A673 (cell line): Measurements from ENCODE around the gene ACY1. TPM values are rescaled to one million over a fixed set of nuclear protein-coding genes. Genes with fewer than 3 reads are reported as not detected.

ENCODE experiments used
- BruUV-seq: library from RNA; stranded (reverse); fragments of 400-500 nt; replicated peaks from 2 replicates; lab custom pipeline; 2021; lab: Mats Ljungman, UMichigan
- CTCF ChIA-PET: fragments of 300-600 bp; sonication (Branson Sonifier 250); formaldehyde crosslinking; loops from one replicate; lab custom pipeline; 2022; ENCODE audit warnings: antibody characterized with exemption; lab: Charles Lee
- POLR2A ChIA-PET: fragments of 300-600 bp; sonication (Branson Sonifier 250); formaldehyde crosslinking; loops from one replicate; lab custom pipeline; 2022; ENCODE audit warnings: antibody characterized with exemption; ENCODE audit not compliant: low non-redundant PET; lab: Charles Lee
- DNase-seq: peaks from one replicate; pipeline ENCODE4 v3.0.0-alpha.2; 2015; ENCODE audit warnings: low spot score
- H3K27ac ChIP-seq: fragments of 200-600 bp; sonication (generic); 2 replicates; pipeline ENCODE4 v1.5.1; 2016; ENCODE audit warnings: mixed run types, low read depth, mild to moderate bottlenecking, mixed read lengths, antibody characterized with exemption, low read length; ENCODE audit not compliant: poor library complexity, severe bottlenecking
- H3K27me3 ChIP-seq: fragments of 200-600 bp; sonication (generic); replicated peaks from 2 replicates; pipeline ENCODE4 v1.6.1; 2017; ENCODE audit warnings: mixed run types, low read depth, mild to moderate bottlenecking, mixed read lengths, antibody characterized with exemption, low read length; ENCODE audit not compliant: insufficient read depth, poor library complexity
- H3K36me3 ChIP-seq: fragments of 200-600 bp; sonication (generic); 2 replicates; pipeline ENCODE4 v1.6.1; 2016; ENCODE audit warnings: mixed run types, mild to moderate bottlenecking, mixed read lengths, antibody characterized with exemption, low read length; ENCODE audit not compliant: insufficient read depth, poor library complexity, severe bottlenecking
- H3K4me1 ChIP-seq: fragments of 200-600 bp; sonication (generic); 2 replicates; pipeline ENCODE4 v1.6.1; 2017; ENCODE audit warnings: mixed run types, mild to moderate bottlenecking, mixed read lengths, antibody characterized with exemption, low read length; ENCODE audit not compliant: insufficient read depth, poor library complexity, severe bottlenecking
- H3K4me3 ChIP-seq: fragments of 200-600 bp; sonication (generic); 2 replicates; pipeline ENCODE4 v1.5.1; 2016; ENCODE audit warnings: low read depth, mixed run types, mild to moderate bottlenecking, mixed read lengths, low read length; ENCODE audit not compliant: poor library complexity, severe bottlenecking
- H3K9me3 ChIP-seq: fragments of 200-600 bp; sonication (generic); 2 replicates; pipeline ENCODE4 v1.6.1; 2016; ENCODE audit warnings: mixed run types, low read depth, mild to moderate bottlenecking, mixed read lengths, antibody characterized with exemption, low read length; ENCODE audit not compliant: poor library complexity, severe bottlenecking
- EZH2 ChIP-seq: fragments of 200-600 bp; sonication (generic); IDR thresholded peaks from 2 replicates; pipeline ENCODE4 v1.6.1; 2017; ENCODE audit warnings: borderline replicate concordance, low read depth, mild to moderate bottlenecking, mixed read lengths, antibody characterized with exemption, low read length; ENCODE audit not compliant: poor library complexity, severe bottlenecking
- intact Hi-C: fragments of 100-400 bp; cut with micrococcal nuclease; formaldehyde crosslinking; loops from one replicate; pipeline ENCODE4 v1.10.0; 2022; ENCODE audit not compliant: unreplicated experiment
- total RNA-seq: library from RNA; stranded (reverse); gene quantifications from 2 replicates; pipeline ENCODE4 v1.2.3, GENCODE V29; 2021
- TF ChIP-seq, protein P1 (sequence below): fragments of 300-800, 200-600 bp; sonication (generic); conservative IDR thresholded peaks from 2 replicates; pipeline ENCODE4 v1.5.1; 2017; ENCODE audit warnings: low read depth, mild to moderate bottlenecking, antibody characterized with exemption, low read length, moderate library complexity, mixed read lengths

Gene ACY1
- total RNA-seq, 1 experiment from 2014 or later, result 6.4 TPM

DNA sequence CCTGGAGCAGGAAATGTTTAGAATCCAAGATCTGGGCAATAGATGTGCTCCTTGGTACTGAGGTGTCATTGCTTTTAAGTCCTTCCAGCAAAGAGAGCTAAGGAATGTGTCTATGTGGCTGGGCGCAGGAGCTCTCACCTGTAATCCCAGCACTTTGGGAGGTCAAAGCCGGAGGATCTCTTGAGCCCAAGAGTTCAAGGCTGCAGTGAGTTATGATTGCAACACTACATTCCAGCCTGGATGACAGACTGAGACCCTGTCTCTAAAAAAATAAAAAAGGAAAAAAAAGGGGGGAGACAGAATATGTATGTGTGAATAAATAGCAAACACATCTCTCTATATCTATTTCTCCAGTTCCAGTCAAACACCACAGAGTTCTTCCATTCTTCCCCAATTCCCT lies 32.4 kb upstream of the ACY1 start:
- H3K4me3 ChIP-seq, result no peak overlapping the region
- H3K27ac ChIP-seq, result no peak overlapping the region
- DNase-seq, result no peak
- ChIA-PET CTCF (no interaction called here), POLR2A (no interaction called here)
- intact Hi-C loops, result no loop called here
- no peak for TF ChIP-seq EZH2
- TF ChIP-seq, protein P1, sequence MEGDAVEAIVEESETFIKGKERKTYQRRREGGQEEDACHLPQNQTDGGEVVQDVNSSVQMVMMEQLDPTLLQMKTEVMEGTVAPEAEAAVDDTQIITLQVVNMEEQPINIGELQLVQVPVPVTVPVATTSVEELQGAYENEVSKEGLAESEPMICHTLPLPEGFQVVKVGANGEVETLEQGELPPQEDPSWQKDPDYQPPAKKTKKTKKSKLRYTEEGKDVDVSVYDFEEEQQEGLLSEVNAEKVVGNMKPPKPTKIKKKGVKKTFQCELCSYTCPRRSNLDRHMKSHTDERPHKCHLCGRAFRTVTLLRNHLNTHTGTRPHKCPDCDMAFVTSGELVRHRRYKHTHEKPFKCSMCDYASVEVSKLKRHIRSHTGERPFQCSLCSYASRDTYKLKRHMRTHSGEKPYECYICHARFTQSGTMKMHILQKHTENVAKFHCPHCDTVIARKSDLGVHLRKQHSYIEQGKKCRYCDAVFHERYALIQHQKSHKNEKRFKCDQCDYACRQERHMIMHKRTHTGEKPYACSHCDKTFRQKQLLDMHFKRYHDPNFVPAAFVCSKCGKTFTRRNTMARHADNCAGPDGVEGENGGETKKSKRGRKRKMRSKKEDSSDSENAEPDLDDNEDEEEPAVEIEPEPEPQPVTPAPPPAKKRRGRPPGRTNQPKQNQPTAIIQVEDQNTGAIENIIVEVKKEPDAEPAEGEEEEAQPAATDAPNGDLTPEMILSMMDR, result no peak
- no TSS peak for BruUV-seq
- no peaks in the 10 kb centered on the region for H3K4me1 ChIP-seq
- no peaks in the 10 kb centered on the region for H3K9me3 ChIP-seq
- H3K36me3 ChIP-seq, result no peaks in the 10 kb centered on the region
- no peaks in the 10 kb centered on the region for H3K27me3 ChIP-seq

DNA sequence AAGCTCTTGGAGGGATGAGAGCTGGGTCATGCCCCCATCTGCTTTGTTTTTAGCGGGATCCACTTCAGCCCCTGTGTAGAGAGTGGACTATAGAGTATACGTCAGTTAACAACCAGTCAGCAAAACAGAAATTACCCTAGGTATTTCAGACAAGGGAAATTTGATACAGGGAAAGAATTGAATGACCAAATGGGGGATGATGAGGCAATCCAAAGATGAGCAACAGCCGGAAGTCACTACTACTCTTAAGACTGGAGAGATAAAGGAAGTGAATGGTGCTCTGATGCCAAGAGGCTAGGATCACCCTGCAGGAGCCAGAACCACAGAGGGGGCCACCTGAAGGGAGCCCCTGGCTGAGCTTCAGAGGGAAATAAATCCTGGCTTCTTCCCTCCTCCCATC lies 29.9 kb upstream of the ACY1 start:
- Histone ChIP-seq H3K27me3 (no peaks in the 10 kb centered on the region), H3K36me3 (no peaks in the 10 kb centered on the region), H3K4me3 (no peak overlapping the region), H3K27ac (no peak overlapping the region), H3K4me1 (no peaks in the 10 kb centered on the region), H3K9me3 (no peaks in the 10 kb centered on the region)
- POLR2A ChIA-PET, result no interaction called here
- CTCF ChIA-PET, result no interaction called here
- TF ChIP-seq, protein P1, result no peak
- TF ChIP-seq EZH2, result no peak
- no TSS peak for BruUV-seq
- DNase-seq, result peak; percentile 45
- intact Hi-C loops, result no loop called here

DNA sequence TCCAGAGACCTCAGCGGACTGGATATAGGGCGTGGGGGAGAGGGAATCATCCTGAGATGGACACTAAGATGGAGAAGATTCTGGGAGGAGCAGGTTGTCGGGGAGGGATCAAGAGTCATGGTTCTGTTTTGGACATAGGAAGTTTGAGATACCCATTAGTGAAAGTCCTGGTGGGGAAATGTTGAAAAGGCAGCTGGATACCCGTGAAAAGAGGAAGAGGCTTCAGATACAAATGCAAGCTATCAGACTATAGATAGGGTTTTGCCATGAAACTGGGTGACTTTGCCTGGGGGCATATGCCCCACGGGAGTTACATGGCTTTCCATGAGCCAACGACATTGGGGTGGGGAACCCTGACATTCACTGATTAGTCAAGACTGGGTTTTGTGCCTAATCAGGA lies 29.2 kb upstream of the ACY1 start:
- Histone ChIP-seq H3K27ac (no peak overlapping the region), H3K4me1 (no peaks in the 10 kb centered on the region), H3K36me3 (no peaks in the 10 kb centered on the region), H3K27me3 (no peaks in the 10 kb centered on the region), H3K9me3 (no peaks in the 10 kb centered on the region), H3K4me3 (no peak overlapping the region)
- DNase-seq, result no peak
- TF ChIP-seq EZH2, result no peak
- TF ChIP-seq, protein P1, result no peak
- intact Hi-C loops, result no loop called here
- ChIA-PET POLR2A (no interaction called here), CTCF (no interaction called here)
- BruUV-seq, result no TSS peak
